ENCODE results near the gene ZNF45.

The ZNF45 gene

GRCh38 chr19:43939557-43940260, 4.6 kb upstream of the ZNF45 start:
- Histone ChIP-seq H3K9me3 (ENCODE audit: control insufficient read depth, insufficient read depth, low read length) (peaks cover 5% of the 10 kb centered on the region; the same call in 1 of the 2 replicates), H3K4me1 (ENCODE audit: insufficient read depth, low read length) (no peaks in the 10 kb centered on the region), H3K36me3 (ENCODE audit: insufficient read depth, low read length) (no peaks in the 10 kb centered on the region), H3K9ac (ENCODE audit: low read depth, low read length) (no peak overlapping the region)

DNA sequence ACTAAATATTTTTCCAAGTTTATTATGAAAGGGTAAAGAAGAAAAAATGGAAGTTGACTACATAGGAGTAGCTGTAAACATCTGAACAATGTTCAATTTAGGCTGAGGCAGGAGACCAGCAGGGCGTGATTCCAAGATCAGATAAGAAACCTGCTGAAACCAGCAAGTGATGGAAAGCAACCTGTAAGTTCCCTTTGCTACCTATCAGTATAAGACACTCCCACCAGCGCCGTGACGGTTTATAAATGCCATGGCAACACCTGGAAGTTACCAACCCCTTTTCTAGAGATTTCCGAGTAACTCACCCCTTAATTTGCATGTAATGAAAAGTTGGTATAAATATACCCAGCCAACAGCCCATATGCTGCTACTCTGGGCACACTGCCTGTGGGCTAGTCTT, 1.1 kb upstream of the ZNF45 start:
- H3K9me3 ChIP-seq (ENCODE audit: control insufficient read depth, insufficient read depth, low read length): peaks cover 5% of the 10 kb centered on the region; the same call in 1 of the 2 replicates
- peaks cover 4% of the 10 kb centered on the region for H3K36me3 ChIP-seq (ENCODE audit: insufficient read depth, low read length)
- H3K4me1 ChIP-seq (ENCODE audit: insufficient read depth, low read length): no peaks in the 10 kb centered on the region
- no peak overlapping the region for H3K9ac ChIP-seq (ENCODE audit: low read depth, low read length)

DNA sequence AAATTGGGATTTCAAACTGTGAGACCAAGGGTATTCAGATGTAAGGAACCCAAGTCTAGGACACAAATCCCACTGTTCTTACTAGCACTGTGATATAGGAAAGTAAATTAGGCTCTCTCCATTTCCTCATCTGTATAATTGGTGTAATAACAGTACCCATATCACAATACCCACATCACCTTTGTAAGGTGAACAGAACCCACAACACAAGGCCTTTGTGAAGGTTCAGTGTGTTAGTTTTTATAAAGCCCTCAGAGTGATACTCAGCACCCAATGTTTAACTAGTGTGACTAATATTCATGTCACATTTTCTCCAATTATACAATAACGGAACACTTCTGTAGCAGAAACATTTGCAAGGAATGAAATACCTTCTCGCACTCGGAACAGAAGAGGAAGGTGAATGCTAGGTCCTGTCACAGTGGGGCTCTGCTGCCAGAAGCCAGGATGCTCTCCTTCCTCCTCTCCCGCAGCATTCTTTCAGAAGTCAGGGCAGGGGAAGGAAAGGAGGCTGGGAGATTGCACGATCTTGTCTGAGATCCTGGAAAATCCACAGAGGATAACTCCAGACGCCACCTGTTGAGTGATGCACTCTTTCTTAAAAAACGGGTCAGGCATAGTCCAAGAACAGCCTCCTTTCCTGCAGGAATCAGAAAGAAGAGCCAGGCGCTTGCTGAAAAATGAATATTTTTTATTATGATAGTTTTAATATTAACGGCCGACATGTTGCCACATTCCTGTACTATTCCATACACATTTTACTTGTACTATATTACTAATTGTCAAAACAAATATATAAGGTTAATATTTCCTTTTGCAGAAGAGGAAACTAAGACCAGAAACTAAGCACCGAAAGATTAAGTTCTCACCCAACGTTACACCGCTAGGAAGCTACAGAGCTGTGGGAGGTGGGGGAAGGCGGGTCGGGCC, 762 bp downstream of the ZNF45 start:
- peak overlapping the region; percentile 95 for H3K9ac ChIP-seq (ENCODE audit: low read depth, low read length)
- H3K9me3 ChIP-seq (ENCODE audit: control insufficient read depth, insufficient read depth, low read length): peaks cover under 1% of the 10 kb centered on the region; the same call in 1 of the 2 replicates
- peaks cover 4% of the 10 kb centered on the region for H3K36me3 ChIP-seq (ENCODE audit: insufficient read depth, low read length)
- H3K4me1 ChIP-seq (ENCODE audit: insufficient read depth, low read length): no peaks in the 10 kb centered on the region

- Histone ChIP-seq H3K36me3 (ENCODE audit: insufficient read depth, low read length) (peaks cover 30% of the 10 kb centered on the region), H3K4me1 (ENCODE audit: insufficient read depth, low read length) (no peaks in the 10 kb centered on the region), H3K9me3 (ENCODE audit: control insufficient read depth, insufficient read depth, low read length) (no peaks in the 10 kb centered on the region), H3K9ac (ENCODE audit: low read depth, low read length) (no peak overlapping the region)
Measured at GRCh38 chr19:43928820-43929219, 6.3 kb downstream of the ZNF45 start.

DNA sequence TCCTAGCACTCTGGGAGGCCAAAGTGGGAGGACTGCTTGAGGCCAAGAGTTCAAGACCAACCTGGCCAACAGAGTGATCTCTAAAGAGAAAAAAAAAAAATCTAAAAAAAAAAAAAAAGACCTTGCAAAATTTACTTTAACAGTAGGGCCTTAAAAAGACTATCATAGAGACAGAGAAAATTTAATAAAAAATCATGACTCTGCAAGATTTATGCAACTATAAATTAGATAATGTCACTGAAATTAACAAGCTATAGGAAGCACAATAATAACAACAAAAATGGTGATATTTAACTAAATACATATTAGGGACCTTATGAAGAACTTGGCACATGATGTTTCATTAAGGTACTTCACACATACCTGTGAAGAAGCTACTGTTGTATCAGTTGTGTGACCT, 11.2 kb downstream of the ZNF45 start:
- H3K9ac ChIP-seq (ENCODE audit: low read depth, low read length): no peak overlapping the region
- no peaks in the 10 kb centered on the region for H3K4me1 ChIP-seq (ENCODE audit: insufficient read depth, low read length)
- H3K9me3 ChIP-seq (ENCODE audit: control insufficient read depth, insufficient read depth, low read length): no peaks in the 10 kb centered on the region; the same call in 1 of the 2 replicates
- H3K36me3 ChIP-seq (ENCODE audit: insufficient read depth, low read length): peaks cover 34% of the 10 kb centered on the region

- no peak overlapping the region for H3K9ac ChIP-seq (ENCODE audit: low read depth, low read length)
- H3K9me3 ChIP-seq (ENCODE audit: control insufficient read depth, insufficient read depth, low read length): peaks cover 38% of the 10 kb centered on the region
- peaks cover 42% of the 10 kb centered on the region for H3K36me3 ChIP-seq (ENCODE audit: insufficient read depth, low read length)
- no peaks in the 10 kb centered on the region for H3K4me1 ChIP-seq (ENCODE audit: insufficient read depth, low read length)
Measured at GRCh38 chr19:43914051-43914450, 21.0 kb downstream of the ZNF45 start.

DNA sequence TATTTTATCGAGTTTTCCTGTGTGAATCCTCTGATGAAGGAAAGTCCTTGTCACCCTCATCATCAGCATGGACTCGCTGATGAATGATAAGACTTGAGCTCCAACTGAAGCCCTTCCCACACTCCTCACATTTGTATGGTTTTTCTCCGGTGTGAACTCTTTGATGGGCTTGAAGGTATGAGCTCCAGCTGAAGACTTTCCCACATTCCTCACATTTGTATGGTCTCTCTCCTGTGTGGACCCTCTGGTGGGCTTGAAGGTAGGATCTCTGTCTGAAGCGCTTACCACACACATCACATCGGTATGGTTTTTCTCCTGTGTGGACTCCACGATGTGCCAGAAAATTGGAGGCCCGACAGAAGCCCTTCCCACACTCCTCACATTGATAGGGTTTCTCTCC, 21.7 kb downstream of the ZNF45 start:
- Histone ChIP-seq H3K4me1 (ENCODE audit: insufficient read depth, low read length) (no peaks in the 10 kb centered on the region), H3K9ac (ENCODE audit: low read depth, low read length) (no peak overlapping the region), H3K36me3 (ENCODE audit: insufficient read depth, low read length) (peaks cover 35% of the 10 kb centered on the region), H3K9me3 (ENCODE audit: control insufficient read depth, insufficient read depth, low read length) (peaks cover 38% of the 10 kb centered on the region)

DNA sequence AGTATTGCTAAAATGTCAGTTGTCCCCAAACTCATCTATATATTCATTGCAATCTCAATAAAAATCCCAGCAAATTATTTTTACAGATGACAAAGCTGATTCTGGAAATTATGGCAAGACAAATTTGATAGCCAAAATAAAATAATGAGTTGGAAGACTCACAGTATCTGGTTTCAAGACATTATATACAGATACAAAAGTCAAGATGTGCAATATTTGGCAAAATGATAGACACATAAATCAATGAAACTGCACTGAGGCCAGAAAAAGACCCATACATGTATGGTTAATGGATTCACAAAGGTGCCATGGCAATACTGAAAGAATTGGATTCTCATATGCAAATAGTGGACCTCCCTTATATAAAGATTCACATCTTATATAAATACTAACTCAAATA, 24.2 kb downstream of the ZNF45 start:
- no peak overlapping the region for H3K9ac ChIP-seq (ENCODE audit: low read depth, low read length)
- peaks cover 28% of the 10 kb centered on the region for H3K36me3 ChIP-seq (ENCODE audit: insufficient read depth, low read length)
- H3K4me1 ChIP-seq (ENCODE audit: insufficient read depth, low read length): no peaks in the 10 kb centered on the region
- peaks cover 35% of the 10 kb centered on the region for H3K9me3 ChIP-seq (ENCODE audit: control insufficient read depth, insufficient read depth, low read length)

GRCh38 chr19:43908659-43909058, 26.4 kb downstream of the ZNF45 start:
- no peaks in the 10 kb centered on the region for H3K4me1 ChIP-seq (ENCODE audit: insufficient read depth, low read length)
- H3K9ac ChIP-seq (ENCODE audit: low read depth, low read length): no peak overlapping the region
- H3K9me3 ChIP-seq (ENCODE audit: control insufficient read depth, insufficient read depth, low read length): peaks cover 15% of the 10 kb centered on the region
- peaks cover 7% of the 10 kb centered on the region for H3K36me3 ChIP-seq (ENCODE audit: insufficient read depth, low read length)

GRCh38 chr19:43906774-43907173, 28.3 kb downstream of the ZNF45 start:
- Histone ChIP-seq H3K36me3 (ENCODE audit: insufficient read depth, low read length) (no peaks in the 10 kb centered on the region; the same call in 1 of the 2 replicates), H3K9ac (ENCODE audit: low read depth, low read length) (no peak overlapping the region), H3K4me1 (ENCODE audit: insufficient read depth, low read length) (no peaks in the 10 kb centered on the region), H3K9me3 (ENCODE audit: control insufficient read depth, insufficient read depth, low read length) (peaks cover 2% of the 10 kb centered on the region; the same call in 1 of the 2 replicates)

DNA sequence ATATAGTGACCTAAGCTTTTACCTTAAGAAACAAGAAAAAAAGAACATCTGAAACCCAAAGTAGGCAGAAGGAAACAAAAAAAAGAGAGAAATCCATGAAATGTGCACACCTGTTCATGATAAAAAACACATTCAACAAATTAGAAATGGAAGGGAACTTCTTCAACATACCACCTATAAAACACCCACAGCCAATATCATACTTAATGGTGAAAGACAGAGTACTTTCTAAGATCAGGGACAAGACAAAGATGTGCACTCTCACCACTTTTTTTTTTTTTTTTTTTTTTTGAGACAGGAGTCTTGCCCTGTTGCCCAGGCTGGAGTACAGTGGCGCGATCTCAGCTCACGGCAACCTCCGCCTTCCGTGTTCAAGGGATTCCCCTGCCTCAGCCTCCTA, 29.2 kb downstream of the ZNF45 start:
- H3K36me3 ChIP-seq (ENCODE audit: insufficient read depth, low read length): no peaks in the 10 kb centered on the region; the same call in 1 of the 2 replicates
- H3K4me1 ChIP-seq (ENCODE audit: insufficient read depth, low read length): no peaks in the 10 kb centered on the region
- peaks cover 2% of the 10 kb centered on the region; the same call in 1 of the 2 replicates for H3K9me3 ChIP-seq (ENCODE audit: control insufficient read depth, insufficient read depth, low read length)
- no peak overlapping the region for H3K9ac ChIP-seq (ENCODE audit: low read depth, low read length)

DNA sequence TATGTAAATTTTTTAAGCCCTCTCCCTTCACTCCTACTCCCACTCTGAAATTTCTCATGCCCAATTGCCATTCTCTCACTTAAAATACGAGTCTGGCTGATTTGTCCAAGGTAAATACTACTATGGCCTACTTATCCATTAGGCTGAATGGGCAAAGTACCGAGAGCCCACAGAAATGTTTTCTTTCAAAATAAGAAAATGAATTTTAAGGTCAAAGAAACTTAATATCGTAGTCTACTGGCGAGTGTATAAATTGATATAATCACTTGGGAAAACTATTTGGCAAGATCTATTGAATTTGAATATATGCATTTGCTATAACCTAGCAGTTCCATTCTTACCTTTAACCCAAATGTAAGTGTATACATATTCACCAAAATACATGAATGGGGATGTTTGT, 32.7 kb downstream of the ZNF45 start:
- no peaks in the 10 kb centered on the region for H3K36me3 ChIP-seq (ENCODE audit: insufficient read depth, low read length)
- no peaks in the 10 kb centered on the region for H3K9me3 ChIP-seq (ENCODE audit: control insufficient read depth, insufficient read depth, low read length)
- H3K9ac ChIP-seq (ENCODE audit: low read depth, low read length): peak overlapping the region; percentile 62; the same call in 1 of the 2 replicates
- no peaks in the 10 kb centered on the region for H3K4me1 ChIP-seq (ENCODE audit: insufficient read depth, low read length)

DNA sequence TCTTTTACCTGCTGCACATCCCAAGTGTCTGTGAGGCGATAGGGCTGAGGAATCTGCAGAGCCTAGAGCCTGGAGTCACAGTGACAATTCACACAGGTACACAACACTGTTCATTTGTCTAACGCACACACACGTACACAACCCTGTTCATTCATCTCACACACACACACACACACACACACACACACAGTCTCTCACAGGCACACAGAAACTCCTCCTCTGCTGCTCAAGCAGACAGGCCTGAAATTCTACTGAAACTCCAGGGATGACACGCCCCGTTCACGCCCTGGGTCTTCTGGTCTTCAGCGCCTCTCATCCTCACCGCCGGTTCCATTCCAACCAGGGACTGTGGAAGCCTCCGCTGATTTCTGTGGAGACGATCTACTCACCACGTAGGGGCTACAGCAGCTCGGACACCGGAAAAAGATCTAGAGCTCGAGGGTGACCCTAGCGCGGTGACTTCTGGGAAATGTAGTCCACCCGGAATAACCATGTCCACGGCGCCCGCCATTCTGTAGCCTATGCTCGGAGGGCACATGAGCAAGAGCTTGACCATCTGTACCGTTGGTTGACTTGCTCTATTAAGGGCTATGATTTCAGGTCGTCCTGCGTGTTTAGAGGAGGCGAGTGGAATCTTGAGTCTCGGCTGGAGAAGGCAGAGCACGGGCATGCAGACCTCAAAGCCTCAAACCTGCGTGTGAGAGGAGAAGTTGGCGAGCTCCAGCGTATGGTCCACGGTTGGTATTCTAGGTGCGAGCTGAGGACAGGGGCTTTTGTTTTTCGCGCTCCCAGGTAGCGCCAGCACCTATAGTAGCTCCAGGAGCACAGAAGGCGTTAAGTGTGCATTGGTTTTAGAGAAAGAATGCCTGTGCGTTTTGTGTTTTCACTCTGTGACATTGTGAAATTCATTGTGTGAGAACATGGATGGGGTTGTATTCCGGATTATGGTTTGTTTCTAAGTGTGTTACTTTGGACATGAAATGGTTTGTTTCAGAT, 33.4 kb downstream of the ZNF45 start:
- H3K9me3 ChIP-seq (ENCODE audit: control insufficient read depth, insufficient read depth, low read length): no peaks in the 10 kb centered on the region
- H3K4me1 ChIP-seq (ENCODE audit: insufficient read depth, low read length): no peaks in the 10 kb centered on the region
- H3K36me3 ChIP-seq (ENCODE audit: insufficient read depth, low read length): no peaks in the 10 kb centered on the region
- H3K9ac ChIP-seq (ENCODE audit: low read depth, low read length): peak overlapping the region; percentile 62
